ENCODE data around the gene LMNTD1.

Gene LMNTD1

GRCh38 chr12:25459541-25459951 lies 93.5 kb downstream of the LMNTD1 start:
- H3K4me1 ChIP-seq (ENCODE audit: control insufficient read depth, insufficient read depth, low read length, poor library complexity, severe bottlenecking) = peaks cover 3% of the 10 kb centered on the region
- 88 to 95% methylated on average over 13 of the region's 13 CpGs for WGBS, 2 experiments (ENCODE audit: insufficient coverage in 2 of 2)
- no peak overlapping the region for H3K4me3 ChIP-seq (ENCODE audit: extremely low read depth, insufficient read depth, low read length, poor library complexity, severe bottlenecking)
- H3K27ac ChIP-seq (ENCODE audit: low read depth, low read length, severe bottlenecking) = no peak overlapping the region
- no peaks in the 10 kb centered on the region for H3K36me3 ChIP-seq (ENCODE audit: control insufficient read depth, insufficient read depth, low read length)
- peaks cover 6% of the 10 kb centered on the region for H3K9me3 ChIP-seq (ENCODE audit: control insufficient read depth, low read length)

GRCh38 chr12:25458047-25458552 lies 95.0 kb downstream of the LMNTD1 start:
- WGBS, 2 experiments (ENCODE audit: insufficient coverage in 2 of 2) = 87 to 89% methylated on average over 5 of the region's 6 CpGs
- Histone ChIP-seq H3K27ac (ENCODE audit: low read depth, low read length, severe bottlenecking) (no peak overlapping the region), H3K4me3 (ENCODE audit: extremely low read depth, insufficient read depth, low read length, poor library complexity, severe bottlenecking) (no peak overlapping the region), H3K9me3 (ENCODE audit: control insufficient read depth, low read length) (peaks cover 6% of the 10 kb centered on the region), H3K4me1 (ENCODE audit: control insufficient read depth, insufficient read depth, low read length, poor library complexity, severe bottlenecking) (peaks cover 3% of the 10 kb centered on the region), H3K36me3 (ENCODE audit: control insufficient read depth, insufficient read depth, low read length) (no peaks in the 10 kb centered on the region)

- Histone ChIP-seq H3K27ac (ENCODE audit: low read depth, low read length, severe bottlenecking) (no peak overlapping the region), H3K4me3 (ENCODE audit: extremely low read depth, insufficient read depth, low read length, poor library complexity, severe bottlenecking) (no peak overlapping the region), H3K36me3 (ENCODE audit: control insufficient read depth, insufficient read depth, low read length) (no peaks in the 10 kb centered on the region), H3K9me3 (ENCODE audit: control insufficient read depth, low read length) (peaks cover 6% of the 10 kb centered on the region), H3K4me1 (ENCODE audit: control insufficient read depth, insufficient read depth, low read length, poor library complexity, severe bottlenecking) (peaks cover 3% of the 10 kb centered on the region)
- 100% methylated on average over 1 of the region's 4 CpGs for WGBS, 2 experiments (ENCODE audit: insufficient coverage in 2 of 2)
Observed at GRCh38 chr12:25456474-25456873, 96.6 kb downstream of the LMNTD1 start.

- Histone ChIP-seq H3K4me3 (ENCODE audit: extremely low read depth, insufficient read depth, low read length, poor library complexity, severe bottlenecking) (no peak overlapping the region), H3K27ac (ENCODE audit: low read depth, low read length, severe bottlenecking) (no peak overlapping the region), H3K36me3 (ENCODE audit: control insufficient read depth, insufficient read depth, low read length) (no peaks in the 10 kb centered on the region), H3K4me1 (ENCODE audit: control insufficient read depth, insufficient read depth, low read length, poor library complexity, severe bottlenecking) (peaks cover 3% of the 10 kb centered on the region), H3K9me3 (ENCODE audit: control insufficient read depth, low read length) (peaks cover 6% of the 10 kb centered on the region)
- WGBS, 2 experiments (ENCODE audit: insufficient coverage in 2 of 2) = 82 to 88% methylated on average over 1 to 2 of the region's 2 CpGs
Observed at GRCh38 chr12:25455696-25456095, 97.4 kb downstream of the LMNTD1 start.

GRCh38 chr12:25449007-25449406 lies 104.1 kb downstream of the LMNTD1 start:
- Histone ChIP-seq H3K4me3 (ENCODE audit: extremely low read depth, insufficient read depth, low read length, poor library complexity, severe bottlenecking) (no peak overlapping the region), H3K27ac (ENCODE audit: low read depth, low read length, severe bottlenecking) (no peak overlapping the region), H3K4me1 (ENCODE audit: control insufficient read depth, insufficient read depth, low read length, poor library complexity, severe bottlenecking) (no peaks in the 10 kb centered on the region), H3K36me3 (ENCODE audit: control insufficient read depth, insufficient read depth, low read length) (no peaks in the 10 kb centered on the region), H3K9me3 (ENCODE audit: control insufficient read depth, low read length) (no peaks in the 10 kb centered on the region)

GRCh38 chr12:25447046-25447445 lies 106.0 kb downstream of the LMNTD1 start:
- H3K27ac ChIP-seq (ENCODE audit: low read depth, low read length, severe bottlenecking) = no peak overlapping the region
- H3K4me1 ChIP-seq (ENCODE audit: control insufficient read depth, insufficient read depth, low read length, poor library complexity, severe bottlenecking) = no peaks in the 10 kb centered on the region
- H3K9me3 ChIP-seq (ENCODE audit: control insufficient read depth, low read length) = no peaks in the 10 kb centered on the region
- H3K4me3 ChIP-seq (ENCODE audit: extremely low read depth, insufficient read depth, low read length, poor library complexity, severe bottlenecking) = no peak overlapping the region
- no peaks in the 10 kb centered on the region for H3K36me3 ChIP-seq (ENCODE audit: control insufficient read depth, insufficient read depth, low read length)
- 100% methylated on average over 1 of the region's 3 CpGs for WGBS, 2 experiments (ENCODE audit: insufficient coverage in 2 of 2)

- no peak overlapping the region for H3K27ac ChIP-seq (ENCODE audit: low read depth, low read length, severe bottlenecking)
- H3K4me1 ChIP-seq (ENCODE audit: control insufficient read depth, insufficient read depth, low read length, poor library complexity, severe bottlenecking) = peaks cover 10% of the 10 kb centered on the region
- no peaks in the 10 kb centered on the region for H3K36me3 ChIP-seq (ENCODE audit: control insufficient read depth, insufficient read depth, low read length)
- H3K4me3 ChIP-seq (ENCODE audit: extremely low read depth, insufficient read depth, low read length, poor library complexity, severe bottlenecking) = no peak overlapping the region
- H3K9me3 ChIP-seq (ENCODE audit: control insufficient read depth, low read length) = no peaks in the 10 kb centered on the region
- no CpG with 5 or more reads among the region's 1 CpG for whole genome bisulfite sequencing, 2 experiments (ENCODE audit: insufficient coverage in 2 of 2)
Observed at GRCh38 chr12:25438638-25439037, 114.4 kb downstream of the LMNTD1 start.

- no peaks in the 10 kb centered on the region for H3K36me3 ChIP-seq (ENCODE audit: control insufficient read depth, insufficient read depth, low read length)
- H3K4me1 ChIP-seq (ENCODE audit: control insufficient read depth, insufficient read depth, low read length, poor library complexity, severe bottlenecking) = peaks cover 20% of the 10 kb centered on the region
- 47 to 54% methylated on average over 9 of the region's 9 CpGs for WGBS, 2 experiments (ENCODE audit: insufficient coverage in 2 of 2)
- H3K9me3 ChIP-seq (ENCODE audit: control insufficient read depth, low read length) = no peaks in the 10 kb centered on the region
- H3K27ac ChIP-seq (ENCODE audit: low read depth, low read length, severe bottlenecking) = no peak overlapping the region
- H3K4me3 ChIP-seq (ENCODE audit: extremely low read depth, insufficient read depth, low read length, poor library complexity, severe bottlenecking) = no peak overlapping the region
Observed at GRCh38 chr12:25436206-25437030, 116.7 kb downstream of the LMNTD1 start.

- Histone ChIP-seq H3K9me3 (ENCODE audit: control insufficient read depth, low read length) (no peaks in the 10 kb centered on the region), H3K27ac (ENCODE audit: low read depth, low read length, severe bottlenecking) (no peak overlapping the region), H3K4me1 (ENCODE audit: control insufficient read depth, insufficient read depth, low read length, poor library complexity, severe bottlenecking) (peaks cover 20% of the 10 kb centered on the region), H3K4me3 (ENCODE audit: extremely low read depth, insufficient read depth, low read length, poor library complexity, severe bottlenecking) (no peak overlapping the region), H3K36me3 (ENCODE audit: control insufficient read depth, insufficient read depth, low read length) (no peaks in the 10 kb centered on the region)
- no CpG with 5 or more reads among the region's 3 CpGs for WGBS, 2 experiments (ENCODE audit: insufficient coverage in 2 of 2)
Observed at GRCh38 chr12:25435431-25435830, 117.7 kb downstream of the LMNTD1 start.

- 73 to 80% methylated on average over 1 to 3 of the region's 3 CpGs for WGBS, 2 experiments (ENCODE audit: insufficient coverage in 2 of 2)
- H3K4me1 ChIP-seq (ENCODE audit: control insufficient read depth, insufficient read depth, low read length, poor library complexity, severe bottlenecking) = peaks cover 20% of the 10 kb centered on the region
Observed at GRCh38 chr12:25434515-25434914, 118.6 kb downstream of the LMNTD1 start.

More at GRCh38 chr12:25434515-25434914, 118.6 kb downstream of the LMNTD1 start:
- Histone ChIP-seq H3K9me3 (ENCODE audit: control insufficient read depth, low read length) (no peaks in the 10 kb centered on the region), H3K36me3 (ENCODE audit: control insufficient read depth, insufficient read depth, low read length) (no peaks in the 10 kb centered on the region), H3K27ac (ENCODE audit: low read depth, low read length, severe bottlenecking) (no peak overlapping the region), H3K4me3 (ENCODE audit: extremely low read depth, insufficient read depth, low read length, poor library complexity, severe bottlenecking) (no peak overlapping the region)

Data from mesodermal cell (in vitro differentiated cells).